NCI-H128 (cell line): ENCODE measurements around the gene STX8.

Source experiments
- DNase-seq: peaks from one replicate; lab custom pipeline; 2025; ENCODE audit not compliant: unreplicated experiment; lab: John Stamatoyannopoulos, UW

The STX8 gene

DNA sequence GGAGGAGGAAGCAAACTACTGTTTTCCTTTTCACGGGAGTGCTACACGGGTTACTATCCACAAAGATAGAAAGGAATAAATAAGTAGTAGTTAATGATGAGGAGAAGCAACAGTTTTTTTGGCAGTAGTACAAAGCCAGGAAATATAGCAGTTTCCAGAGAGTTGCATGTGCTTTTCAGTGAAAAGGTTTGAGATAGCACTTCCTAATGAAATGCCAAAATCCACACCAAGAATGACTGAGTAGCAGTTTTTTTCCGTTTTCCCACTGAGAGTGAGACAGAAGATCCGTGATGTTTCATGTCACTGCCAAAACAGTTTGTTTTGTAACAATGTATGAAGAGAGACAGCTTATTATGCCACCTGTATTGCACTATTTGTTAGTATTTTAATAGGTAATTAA, 129.1 kb downstream of the STX8 start:
- no peak for DNase-seq

DNA sequence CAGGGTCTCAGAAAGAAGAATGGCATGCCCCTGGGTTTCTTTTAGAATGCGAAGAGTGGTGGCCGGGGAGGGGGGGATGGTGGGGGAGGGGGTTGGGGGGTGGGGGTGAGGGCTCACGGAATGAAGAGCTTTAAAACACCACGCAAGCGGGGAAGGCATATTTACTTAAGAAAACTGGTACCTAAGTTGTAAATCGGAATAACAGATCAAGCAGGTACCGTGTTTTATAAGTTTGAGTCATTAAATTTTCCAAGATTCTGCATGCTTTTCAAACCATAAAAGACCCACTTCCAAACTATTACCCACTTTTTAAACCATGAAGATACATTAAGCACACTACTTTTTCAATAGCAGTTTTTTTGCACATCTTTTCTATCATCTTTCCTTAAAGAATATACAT, 130.2 kb downstream of the STX8 start:
- DNase-seq = no peak

DNA sequence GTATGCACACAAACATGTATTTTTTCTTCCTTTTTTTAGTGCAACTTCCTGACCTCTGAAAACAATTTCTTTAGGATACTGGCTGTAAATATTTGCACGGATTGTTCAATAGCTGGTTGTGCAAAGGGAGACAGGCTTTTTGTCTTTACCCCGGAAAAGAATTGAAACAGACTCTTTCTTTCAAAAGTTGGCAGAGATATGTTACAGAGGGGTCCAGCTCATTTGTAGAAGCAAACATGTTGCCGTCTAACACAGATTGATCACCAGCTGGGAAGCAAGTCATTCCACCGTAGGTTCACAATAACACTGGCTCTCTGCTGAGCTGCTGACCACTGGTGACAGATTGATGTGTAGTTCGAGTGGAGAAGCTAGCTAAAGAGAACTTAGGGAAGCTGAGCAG, 130.9 kb downstream of the STX8 start:
- DNase-seq = no peak

DNA sequence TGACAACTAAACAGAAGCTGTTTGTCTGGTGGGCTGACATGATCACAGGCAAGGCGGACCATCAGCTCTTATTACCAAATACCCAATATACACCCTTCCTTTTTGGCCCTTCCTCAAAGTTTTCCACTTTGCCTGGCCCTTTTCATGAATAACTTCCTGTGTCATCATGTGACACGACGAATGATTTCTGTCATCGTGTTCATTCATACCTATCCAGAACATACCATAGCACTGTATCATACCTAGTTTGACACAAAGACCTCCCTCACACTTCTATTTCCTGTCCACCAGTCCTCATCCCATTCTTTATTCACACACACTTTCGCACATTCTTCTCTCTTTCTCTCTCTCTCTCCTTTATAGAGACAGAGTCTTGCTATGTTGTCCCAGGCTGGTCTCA, 131.8 kb downstream of the STX8 start:
- no peak for DNase-seq

DNA sequence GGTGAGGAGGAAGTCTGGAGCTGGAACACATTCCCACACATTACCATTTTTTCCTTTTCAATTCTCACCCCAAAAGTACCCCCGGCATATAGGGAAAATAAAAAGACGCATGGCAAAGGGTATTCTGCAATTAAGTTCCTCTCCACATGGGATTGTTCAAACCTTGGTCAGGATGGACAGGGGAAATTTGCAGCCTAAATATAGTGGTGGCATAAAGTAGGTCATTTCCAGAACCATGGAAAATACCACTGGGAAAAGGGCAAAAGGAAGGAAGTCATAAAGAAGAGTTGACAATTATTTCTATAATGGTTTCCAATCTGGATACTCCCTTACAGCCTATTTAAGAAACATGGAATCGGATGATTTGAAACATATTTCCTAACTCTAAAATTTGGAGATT, 135.8 kb downstream of the STX8 start:
- DNase-seq = no peak

DNA sequence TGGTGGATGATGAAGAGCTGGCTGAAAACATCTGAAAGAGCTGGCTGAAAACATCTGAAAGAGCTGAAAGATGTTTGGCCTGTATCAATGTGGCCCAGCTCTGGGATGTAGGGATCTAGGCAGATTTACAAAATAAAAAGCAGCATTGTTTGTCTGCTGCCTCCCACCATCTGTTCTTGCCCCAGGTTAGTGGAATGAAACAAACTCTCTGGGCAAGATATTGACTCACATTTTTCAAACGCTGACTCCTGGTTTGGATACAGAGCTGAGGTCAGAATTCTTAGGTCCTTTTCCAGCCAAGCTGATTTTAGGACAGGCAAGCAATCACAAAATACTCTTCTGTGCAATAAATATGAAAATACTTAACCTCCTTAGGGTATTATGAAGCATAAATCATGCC, 139.0 kb downstream of the STX8 start:
- DNase-seq = no peak

DNA sequence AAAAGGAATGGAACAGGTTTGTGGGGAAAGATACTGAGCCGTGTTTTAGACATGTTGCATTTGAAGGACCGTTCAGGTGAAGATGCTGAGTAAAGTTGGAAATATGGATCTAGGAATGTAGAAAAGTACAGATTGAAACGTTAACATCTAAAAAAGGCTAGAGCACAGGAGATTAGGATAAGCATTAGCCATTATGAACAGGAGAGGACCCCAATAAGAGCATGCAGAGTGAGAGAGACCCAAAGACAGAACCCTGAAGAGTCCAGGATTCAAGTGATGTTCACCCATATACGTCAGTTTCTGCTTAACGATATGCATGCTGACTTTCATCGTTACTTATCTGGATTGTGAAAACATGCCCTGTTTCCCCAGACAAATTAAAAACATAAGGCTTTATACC, 140.5 kb downstream of the STX8 start:
- no peak for DNase-seq

DNA sequence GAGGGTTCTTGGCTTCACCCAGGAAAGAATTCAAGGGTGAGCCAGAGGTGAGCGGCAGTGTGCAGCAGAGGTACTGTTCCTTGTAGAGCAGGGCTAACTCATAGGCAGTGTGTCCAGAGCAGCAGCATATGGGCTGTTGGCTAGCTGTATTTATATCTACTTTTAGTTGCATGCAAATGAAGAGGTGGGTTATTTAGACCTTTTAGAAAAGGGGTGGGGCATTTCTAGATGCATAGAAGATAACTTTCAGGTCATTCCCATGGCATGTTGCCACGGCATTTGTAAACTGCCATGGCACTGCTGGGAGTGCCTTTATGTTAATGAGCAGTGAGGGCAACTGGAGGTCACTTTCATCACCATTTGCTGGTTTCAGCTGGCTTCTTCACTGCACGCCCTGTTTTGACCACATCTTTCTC, 141.0 kb downstream of the STX8 start:
- DNase-seq = no peak

DNA sequence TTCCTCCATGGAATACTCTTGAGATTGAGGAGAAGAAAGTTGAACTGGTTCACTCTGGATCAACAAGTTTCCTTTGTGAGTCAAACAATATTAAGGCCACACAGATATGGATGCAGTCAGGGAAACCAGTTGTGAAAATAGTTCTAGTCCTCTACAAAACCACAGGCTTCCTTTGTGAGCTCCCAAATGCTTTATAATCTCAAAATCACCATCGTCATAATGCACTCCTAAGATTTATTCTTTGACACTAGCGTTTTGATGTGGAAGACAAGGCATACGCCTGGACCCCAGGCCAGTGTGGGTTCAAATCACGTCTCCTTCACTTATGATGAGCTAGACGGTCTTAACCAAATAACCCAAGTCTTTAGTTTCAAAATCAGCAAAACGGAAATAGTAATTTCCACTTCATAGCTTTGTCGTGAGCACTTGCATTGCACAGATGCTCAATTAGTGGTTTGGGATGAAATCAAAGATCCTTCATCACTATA, 142.6 kb downstream of the STX8 start:
- no peak for DNase-seq

DNA sequence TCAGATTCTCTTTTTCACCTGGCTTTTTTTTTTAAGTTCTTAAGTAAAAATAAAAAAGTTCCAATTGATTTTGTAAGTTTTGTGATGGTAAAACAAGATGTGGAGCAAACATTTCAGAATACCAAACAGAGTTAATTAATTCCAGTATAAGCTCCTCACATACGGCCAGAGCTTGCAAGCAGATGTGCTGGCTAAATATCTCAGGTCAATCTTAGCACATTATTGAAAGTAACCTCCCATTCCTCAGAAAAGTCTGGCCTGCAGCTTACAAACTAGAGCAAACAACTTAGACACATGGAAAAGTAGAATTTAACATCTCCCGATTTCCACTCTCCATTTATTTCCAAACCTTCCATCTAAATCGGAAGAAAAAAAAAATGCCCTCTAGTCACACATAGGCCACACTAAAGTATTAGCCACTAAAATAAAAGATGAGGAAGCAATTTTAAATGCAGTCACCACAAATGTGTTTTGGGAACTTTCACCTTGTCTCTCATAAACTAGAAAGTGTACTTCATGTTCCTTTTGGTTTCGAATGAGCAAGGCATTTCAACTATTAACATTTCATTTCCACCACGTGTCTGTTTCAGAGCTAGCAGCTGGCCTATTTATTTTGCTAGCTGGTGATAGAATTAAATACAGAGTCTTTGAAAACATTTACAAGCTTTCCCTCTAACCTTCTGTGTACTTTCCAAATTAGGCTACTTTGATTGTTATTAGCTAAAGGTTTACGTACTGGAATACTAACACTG, 143.3 kb downstream of the STX8 start:
- DNase-seq = no peak

DNA sequence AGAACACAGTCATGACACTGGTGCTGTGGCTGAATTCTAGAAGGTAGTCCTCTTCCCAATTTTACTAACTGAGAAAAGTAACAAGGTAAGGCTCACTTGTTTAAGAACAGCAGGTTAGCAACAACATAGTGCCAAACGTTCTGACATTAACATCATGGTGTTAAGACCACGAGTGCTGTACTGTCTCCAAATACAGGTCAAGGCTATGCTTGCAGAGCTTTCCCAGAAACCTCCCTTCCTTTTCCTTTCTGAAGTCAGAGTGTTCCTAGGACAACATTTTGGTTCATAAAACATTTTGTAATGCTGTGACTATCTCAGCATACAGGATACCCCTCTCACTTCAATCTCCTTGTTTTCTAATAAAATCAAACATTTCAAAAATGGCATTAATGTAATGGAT, 144.0 kb downstream of the STX8 start:
- no peak for DNase-seq

DNA sequence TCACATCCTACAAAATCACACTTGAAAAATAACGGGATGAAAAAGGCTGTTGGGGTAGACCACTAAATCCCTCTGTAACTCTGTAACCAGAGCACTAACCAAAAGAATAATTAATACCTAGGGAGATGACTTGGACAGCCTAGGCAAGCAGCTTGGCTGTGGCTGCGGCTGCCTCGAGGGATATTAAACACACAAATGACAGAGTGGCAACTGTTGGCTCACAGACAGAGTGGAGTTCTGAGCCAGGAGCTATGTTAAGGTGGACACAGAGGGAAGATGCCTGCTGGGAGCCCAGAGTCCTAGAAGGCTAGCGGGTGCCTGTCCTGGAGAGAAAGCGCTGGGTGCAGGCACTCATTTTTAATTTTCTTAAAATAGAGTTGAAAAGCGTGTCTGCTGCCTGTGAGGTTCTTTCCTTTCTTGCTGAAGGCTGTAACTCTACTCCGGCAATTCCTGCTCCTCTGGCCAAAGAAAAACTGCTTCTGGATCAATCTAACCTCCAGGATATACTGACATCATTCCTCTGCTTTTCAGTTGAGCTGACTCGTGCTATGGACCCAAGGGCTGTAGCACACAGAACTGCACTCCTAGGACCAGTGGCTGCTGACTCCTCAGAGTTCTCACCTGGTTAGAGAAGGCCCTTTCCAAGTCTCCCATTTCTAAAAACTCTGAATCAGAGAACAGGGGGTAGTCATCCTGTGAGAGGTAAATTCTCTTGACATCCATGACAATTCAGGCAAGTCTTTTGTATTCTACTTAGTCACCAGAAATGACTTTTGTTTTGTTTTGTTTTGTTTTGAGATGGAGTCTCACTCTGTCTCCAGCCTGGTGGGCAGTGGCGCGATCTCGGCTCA, 147.9 kb downstream of the STX8 start:
- DNase-seq = no peak

DNA sequence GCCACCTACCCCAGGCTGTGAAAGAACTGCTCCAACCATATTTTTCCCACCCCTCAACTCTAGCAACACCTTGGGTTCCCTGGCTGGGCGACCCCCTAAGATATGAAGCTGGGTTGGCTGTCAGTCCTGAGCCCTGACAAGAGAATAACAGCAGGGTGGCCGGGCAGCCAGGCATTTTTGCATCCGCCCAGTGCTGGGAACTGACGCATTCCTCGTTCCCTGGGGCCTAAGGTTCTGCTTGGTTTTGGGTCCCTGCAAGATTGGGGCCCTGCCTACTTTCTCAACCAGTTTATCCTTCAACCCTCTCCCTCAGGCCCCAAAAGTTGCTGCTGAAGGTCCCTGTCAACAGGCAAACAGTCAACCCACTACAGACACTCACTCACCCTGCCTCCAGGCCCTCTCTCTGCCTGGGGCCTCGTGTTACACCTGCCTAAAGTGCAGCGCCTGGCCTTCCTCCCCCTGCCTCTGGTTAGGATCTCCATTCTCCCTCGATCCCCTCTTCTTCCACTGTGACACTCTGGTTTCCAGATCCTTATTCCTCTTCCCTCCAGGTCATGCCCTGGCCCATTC, 151.5 kb downstream of the STX8 start:
- no peak for DNase-seq

DNA sequence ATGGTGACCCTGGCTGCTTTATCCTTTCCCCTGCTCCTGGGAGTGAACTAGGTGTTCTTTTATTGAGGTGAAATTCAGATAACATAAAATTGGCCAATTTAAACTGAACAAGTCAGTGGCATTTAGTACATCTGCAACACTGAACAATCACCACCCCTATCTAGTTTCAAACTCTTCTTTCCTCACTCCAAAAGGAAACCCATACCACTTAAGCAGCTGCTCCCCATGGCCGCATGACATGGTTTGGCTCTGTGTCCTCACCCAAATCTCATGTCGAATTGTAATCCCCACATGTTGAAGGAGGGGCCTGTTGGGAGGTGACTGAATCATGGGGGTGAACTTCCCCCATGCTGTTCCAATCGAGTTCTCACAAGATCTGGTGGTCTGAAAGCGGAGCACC, 154.1 kb downstream of the STX8 start:
- no peak for DNase-seq

DNA sequence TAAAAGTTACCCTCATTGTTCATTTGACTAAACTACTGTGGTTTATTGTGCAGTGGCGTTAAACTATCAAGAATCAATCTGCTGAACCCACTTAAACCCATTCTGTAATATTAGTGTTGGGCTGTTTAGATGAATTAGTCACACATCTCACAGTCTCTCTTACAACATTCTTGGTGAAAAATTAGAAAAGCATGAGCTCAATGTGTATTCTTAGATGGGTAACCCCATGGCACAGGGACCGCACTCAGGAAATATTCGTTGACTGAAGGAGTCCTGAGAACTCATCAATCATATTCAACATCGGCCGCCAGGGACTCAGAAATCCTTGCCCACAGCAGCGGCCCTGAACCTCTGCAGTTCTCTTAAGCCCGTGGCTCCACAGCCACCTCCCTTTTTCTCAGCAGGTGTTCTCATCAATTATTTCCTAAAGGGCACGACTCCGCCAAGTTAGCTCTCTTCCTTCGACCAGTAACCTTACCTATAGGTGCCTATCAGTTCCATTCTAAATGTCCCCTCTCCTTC, 155.6 kb downstream of the STX8 start:
- DNase-seq = no peak

DNA sequence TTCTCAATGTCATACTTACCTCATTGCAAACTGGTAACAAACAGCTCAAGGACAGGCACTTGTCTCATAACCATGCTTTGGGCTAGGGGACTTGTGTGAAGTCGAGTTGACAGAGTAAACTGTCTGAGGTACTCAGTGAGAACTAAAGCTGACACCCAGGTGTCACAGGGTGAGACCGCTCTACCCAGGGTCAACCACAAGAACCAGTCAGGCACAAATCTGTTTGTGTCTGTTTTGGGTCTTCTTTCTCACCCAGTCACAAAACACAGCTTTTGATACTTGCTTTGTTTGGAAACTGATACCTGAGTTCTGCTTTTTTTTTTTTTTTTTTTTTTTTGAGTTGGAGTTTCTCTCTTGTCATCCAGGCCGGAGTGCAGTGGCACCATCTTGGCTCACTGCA, 161.1 kb downstream of the STX8 start:
- no peak for DNase-seq

DNA sequence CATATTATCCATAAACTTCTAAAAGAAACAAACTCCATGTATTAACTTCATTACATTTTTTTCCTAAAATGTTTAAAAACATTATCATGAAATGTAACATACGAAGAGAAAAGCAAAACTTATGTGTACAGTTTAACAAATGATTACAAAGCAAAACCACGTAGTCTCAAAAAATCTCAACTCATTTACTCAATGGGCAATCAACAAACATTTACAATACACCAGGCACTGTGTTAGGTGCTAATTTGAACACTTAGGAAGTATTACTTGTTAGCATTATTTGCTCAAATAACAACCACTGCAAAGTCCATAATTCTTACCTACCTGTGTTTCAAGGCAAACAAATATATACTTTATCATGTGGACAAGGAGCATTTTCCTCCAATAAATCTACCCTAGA, 164.9 kb downstream of the STX8 start:
- no peak for DNase-seq

DNA sequence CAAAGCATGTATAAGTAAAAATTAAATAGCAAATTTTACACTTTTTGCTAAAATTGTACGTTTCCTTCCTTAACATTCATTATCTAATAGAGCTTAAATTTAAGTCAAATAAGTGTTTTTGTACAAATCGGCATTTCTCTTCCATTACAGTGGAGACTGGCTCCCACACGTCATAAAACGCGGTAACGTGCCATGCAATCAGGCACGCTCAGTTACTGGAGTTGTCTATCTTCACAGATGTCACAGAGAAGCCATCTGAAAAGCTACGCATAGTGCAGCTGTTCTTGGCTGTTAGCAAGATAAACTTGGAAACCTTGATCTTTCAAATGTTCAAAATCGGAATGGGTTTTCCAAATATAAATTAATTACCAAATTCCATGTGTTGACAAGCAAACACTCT, 165.3 kb downstream of the STX8 start:
- no peak for DNase-seq

DNA sequence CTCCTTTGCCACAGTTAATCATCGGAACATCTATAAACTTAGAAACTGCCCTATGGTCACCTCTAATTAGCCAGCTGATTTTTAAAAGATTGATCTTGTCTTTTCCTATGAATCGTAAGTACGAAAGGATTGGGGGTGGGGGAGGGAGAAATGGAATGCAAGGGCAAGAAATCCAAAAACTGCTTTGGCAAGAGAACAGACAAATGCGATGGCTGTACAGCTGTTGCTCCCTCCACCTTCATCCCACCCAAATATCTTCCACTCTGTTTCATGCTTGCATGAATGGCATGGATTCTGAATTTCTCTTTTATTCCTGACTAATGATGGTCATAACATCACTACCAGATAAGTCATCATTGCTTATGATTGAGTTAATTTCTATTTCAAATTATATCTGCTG, 165.7 kb downstream of the STX8 start:
- DNase-seq = no peak

DNA sequence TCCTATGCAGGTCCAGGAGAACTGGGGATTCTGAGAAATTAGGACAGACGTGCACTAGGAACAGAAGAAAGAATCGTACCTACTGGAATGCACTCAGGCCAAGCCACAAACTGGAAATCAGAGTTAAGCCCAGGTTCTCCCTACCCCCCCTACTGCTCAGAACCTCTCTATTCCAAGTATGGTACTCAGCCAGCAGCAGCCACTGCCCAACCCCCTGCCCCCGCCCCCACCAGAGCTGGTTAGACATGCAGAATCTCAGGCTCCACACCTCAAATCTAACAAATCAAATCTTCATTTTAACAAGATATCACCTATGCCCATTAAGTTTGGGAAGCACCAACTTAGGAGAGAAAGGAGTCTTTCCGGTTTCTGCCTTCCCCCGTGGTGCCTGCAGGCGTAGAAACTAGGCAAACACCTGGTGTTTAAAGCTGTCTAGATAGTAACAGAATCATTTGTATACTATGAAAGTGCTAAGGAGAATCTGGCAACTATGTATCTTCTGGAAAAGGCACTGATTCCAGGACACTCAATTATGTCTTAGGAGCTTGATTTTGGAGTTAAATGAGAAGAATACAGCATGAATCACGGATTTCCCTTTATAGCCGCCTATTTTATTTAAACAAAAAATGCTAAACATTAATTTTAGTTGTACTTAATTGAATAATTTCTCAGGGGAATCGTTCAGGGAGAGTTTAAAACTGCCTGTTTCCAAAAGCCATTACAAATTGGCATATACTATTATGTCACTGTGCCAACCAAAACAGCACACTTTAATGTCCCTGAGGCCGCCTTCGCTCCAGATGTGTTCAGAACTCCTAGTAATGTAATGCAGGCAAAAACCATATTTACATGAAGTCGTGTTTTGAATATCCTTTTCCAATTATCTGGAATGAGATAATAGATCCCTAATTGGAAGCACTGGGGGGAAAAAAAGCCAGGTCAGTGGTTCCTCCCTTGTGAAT, 166.5 kb downstream of the STX8 start:
- DNase-seq = no peak

DNA sequence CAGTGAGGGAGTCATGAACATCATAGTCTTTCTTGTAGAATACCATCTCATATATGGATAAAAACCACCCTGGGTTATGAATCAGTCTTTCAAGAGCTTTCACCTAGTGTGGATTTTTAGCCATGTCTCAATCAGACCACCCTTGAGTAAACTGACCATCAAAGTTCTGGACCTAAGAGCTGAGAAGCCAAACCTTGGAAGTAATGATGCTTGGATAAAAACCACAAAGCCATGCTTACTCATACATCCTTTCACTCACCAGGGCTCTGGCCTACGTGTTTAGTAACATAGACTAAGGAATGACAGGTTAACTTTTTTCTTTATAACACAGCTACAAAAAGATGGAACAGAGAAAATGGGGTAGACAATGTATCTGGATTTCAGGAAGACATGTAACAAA, 167.2 kb downstream of the STX8 start:
- DNase-seq = no peak
